HG03139 (cell line): ENCODE measurements around the gene POT1.

Source experiments
- ATAC-seq: cut with Tn5 transposase; IDR thresholded peaks from one replicate; pipeline ENCODE4 v1.9.1; 2021; ENCODE audit not compliant: unreplicated experiment

The POT1 gene

GRCh38 chr7:124775422-124775821, 154.2 kb downstream of the POT1 start:
- no peak for ATAC-seq

GRCh38 chr7:124773938-124774337, 155.7 kb downstream of the POT1 start:
- ATAC-seq: no peak

- ATAC-seq: no peak
These were observed 156.3 kb downstream of the POT1 start for GRCh38 chr7:124773339-124773738.
